K562 treated with DMSO at 1 percent for 48 hours (cell line): Measurements from ENCODE around the gene CLPSL2. TPM values are rescaled to one million over a fixed set of nuclear protein-coding genes. Genes with fewer than 3 reads are reported as not detected.

Experiments used
- total RNA-seq: library from RNA; unstranded; fragments of 300-600 nt; gene quantifications from 2 replicates; pipeline ENCODE4 v1.2.3, GENCODE V29; 2022; ENCODE audit warnings: low replicate concordance; ENCODE audit errors: extremely low read depth

Gene CLPSL2
- total RNA-seq, result not detected in 2 replicates

DNA sequence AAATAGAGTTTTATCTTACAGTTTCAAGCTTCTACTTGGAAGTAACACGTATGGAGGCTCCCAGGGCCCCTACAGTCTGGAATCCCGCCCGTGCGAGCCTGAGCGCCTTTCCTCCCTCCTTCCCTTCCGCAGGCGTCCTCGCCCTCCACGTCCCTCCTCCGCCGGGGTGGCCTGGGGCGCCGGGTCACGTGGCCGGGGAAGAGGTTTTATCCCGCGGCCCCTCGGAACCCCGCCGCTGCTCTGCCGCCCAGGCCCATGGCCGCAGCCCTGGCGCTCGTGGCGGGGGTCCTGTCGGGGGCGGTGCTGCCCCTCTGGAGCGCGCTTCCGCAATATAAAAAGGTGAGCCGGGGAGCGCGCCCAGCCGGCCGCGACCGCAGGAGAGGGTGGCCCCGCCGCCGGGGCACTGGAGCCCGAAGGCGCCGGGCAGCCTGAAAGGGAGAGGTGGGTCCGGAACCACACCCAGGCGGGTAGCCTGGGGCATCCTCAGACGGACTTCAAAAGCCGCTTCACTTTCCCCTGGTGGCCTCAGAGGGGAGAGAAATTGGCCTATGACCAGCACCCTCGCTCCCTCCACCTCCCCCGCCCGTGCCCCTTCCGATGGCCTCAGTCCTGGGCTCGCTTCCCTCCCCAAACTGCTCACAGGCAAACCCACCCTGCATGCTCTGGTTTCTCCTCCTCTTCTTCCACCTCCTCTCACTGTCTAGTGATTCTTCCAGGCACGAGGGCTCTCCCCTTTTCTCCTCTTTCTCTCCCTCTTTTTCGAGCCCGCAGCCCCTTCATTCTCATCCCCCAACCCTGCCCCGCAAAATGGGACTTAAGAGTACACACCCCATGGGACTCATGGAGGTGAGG is at the start of gene CLPSL2:
Gene CLPSL2 (plus strand): TSS at position 235 of the 852 bp plus-strand sequence. CDS start 21 bp downstream, at position 256.

DNA sequence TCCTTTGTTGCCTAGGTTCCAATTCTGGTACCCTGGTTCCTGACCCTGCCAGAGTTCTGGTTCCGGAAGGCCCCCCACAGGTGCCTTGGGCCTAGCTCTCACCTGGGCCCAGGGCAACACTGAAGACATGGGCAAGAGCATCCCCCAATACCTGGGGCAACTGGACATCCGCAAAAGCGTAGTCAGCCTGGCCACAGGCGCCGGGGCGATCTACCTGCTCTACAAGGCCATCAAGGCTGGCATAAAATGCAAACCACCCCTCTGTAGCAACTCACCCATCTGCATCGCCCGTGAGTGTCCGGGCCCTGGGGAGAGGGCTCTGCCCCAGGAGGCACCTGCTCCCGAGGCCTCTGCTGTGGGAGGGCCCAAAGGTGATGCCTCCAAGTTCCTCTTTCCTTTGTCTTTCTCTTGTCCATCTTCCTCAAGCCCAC is 39.4 kb upstream of the CLPSL2 start, which contains the start of gene ARMC12:
Gene ARMC12 (plus strand): TSS at position 51 of the 431 bp plus-strand sequence. CDS start 77 bp downstream, at position 128.

GRCh38 chr6:35780719-35781118 is 4.3 kb downstream of the CLPSL2 start, which contains the start of gene CLPSL1:
Gene CLPSL1, plus strand, starts transcription at chr6:35781019. Its CDS starts 92 bp downstream, at chr6:35781111.

DNA sequence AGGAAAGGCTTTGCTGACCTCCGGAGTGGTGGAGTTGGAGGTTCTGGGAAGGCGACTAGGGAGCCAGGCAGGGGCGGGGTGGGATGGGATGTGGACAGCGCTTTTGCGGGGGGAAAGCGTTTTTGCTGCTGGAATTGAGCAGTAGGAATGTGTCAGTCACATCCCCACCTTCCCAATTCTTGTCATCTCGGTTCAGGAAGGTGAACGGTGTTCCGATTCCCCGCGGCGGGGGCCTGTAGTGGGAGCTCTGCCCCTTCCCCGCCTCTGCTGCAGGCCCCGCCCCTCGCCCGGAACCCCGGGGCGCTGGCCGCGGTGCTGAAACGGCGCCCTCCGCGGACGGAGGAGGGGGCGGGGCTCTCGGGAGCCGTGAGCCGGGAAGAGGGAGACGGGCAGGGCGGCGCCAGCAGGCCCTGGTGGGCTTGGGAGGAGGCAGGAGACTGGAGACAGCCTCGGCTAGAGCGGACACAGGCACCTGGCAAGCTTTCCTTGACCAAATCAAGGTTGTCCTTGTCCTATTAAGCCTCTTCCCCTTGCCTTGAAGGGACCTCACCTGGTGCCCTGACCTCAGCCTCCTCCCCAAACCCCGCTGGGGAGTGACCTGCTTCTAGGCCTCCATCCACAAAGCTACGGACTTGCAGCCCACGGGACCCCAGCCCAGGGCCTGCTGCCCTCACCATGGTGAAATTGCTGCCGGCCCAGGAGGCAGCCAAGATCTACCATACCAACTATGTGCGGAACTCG is 28.8 kb downstream of the CLPSL2 start, which contains the start of gene LHFPL5:
Gene LHFPL5 (plus strand): TSS at position 357 of the 741 bp plus-strand sequence. CDS start 319 bp downstream, at position 676.

Other genes with a start within 250 kb of the CLPSL2 start
- not detected in 2 replicates for gene FKBP5, start 87.7 kb upstream of the CLPSL2 start, total RNA-seq
- gene ARMC12, start 39.6 kb upstream of the CLPSL2 start, total RNA-seq, result not detected in 2 replicates
- gene CLPSL1, start 4.4 kb downstream of the CLPSL2 start, total RNA-seq, result not detected in 2 replicates
- gene CLPS, start 20.7 kb downstream of the CLPSL2 start, total RNA-seq, result not detected in 2 replicates
- gene LHFPL5, start 28.8 kb downstream of the CLPSL2 start, total RNA-seq, result not detected in 2 replicates
- not detected in 2 replicates for gene SRPK1, start 144.5 kb downstream of the CLPSL2 start, total RNA-seq
- gene SLC26A8, start 248.0 kb downstream of the CLPSL2 start, total RNA-seq, result not detected in 2 replicates